Measurements from ENCODE around the gene MPPE1.
"Not testable (repeated sequence)": the region's sequence is repeated elsewhere in the genome, so short reads cannot be mapped to it uniquely, and the experiment has no call there.

Gene MPPE1

DNA sequence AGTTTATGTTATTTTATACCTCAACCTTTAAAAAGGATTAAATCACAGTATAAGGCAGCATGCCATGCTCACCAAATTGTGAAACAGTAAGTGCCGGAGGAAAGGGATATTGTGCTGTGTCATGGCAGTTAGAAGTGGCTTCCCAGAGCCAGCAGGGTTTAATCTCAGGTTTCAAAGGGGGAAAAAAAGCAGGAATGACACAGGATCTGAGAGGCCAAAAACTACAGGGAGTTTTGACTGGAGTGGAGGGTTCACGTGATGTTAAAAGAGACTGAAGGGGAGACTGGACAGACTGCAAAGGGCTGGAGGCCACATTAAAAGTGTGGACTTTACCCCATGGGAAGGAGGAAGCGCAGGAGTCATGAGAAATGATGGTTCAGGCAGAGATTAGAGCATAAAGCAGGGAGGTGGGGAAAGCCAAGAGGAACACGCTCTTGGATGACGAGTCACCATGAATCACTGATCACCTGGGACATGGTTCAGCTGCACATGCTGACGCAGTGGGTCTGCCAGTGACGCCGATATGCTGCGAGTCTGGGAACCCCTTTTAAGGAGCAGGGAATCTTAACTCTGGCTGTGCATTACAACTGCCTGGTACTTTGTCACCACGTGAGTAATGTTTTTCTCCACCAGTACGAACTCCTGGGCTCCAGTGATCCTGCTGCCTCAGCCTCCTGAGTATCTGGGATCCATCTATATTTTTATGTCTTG, 50.8 kb downstream of the MPPE1 start:
- peak; percentile 83 for ATAC-seq
- TF ChIP-seq SNAI2 (CRISPR knock-in tag; IDR thresholded peaks at IDR 0.05) (no peak), ARNTL (CRISPR knock-in tag; IDR thresholded peaks at IDR 0.05; ENCODE audit: borderline replicate concordance, low read depth) (no peak), ZC3H10 (CRISPR knock-in tag; IDR thresholded peaks at IDR 0.05) (peak; percentile 89), ZFP3 (CRISPR knock-in tag; IDR thresholded peaks at IDR 0.05) (peak; percentile 66; the same call in 1 of the 2 replicates), TOX (CRISPR knock-in tag; IDR thresholded peaks at IDR 0.05; ENCODE audit: borderline replicate concordance) (peak; percentile 85; the same call in 1 of the 2 replicates), ISL1 (CRISPR knock-in tag; IDR thresholded peaks at IDR 0.05) (no peak)
- TF ChIP-seq, protein P1, sequence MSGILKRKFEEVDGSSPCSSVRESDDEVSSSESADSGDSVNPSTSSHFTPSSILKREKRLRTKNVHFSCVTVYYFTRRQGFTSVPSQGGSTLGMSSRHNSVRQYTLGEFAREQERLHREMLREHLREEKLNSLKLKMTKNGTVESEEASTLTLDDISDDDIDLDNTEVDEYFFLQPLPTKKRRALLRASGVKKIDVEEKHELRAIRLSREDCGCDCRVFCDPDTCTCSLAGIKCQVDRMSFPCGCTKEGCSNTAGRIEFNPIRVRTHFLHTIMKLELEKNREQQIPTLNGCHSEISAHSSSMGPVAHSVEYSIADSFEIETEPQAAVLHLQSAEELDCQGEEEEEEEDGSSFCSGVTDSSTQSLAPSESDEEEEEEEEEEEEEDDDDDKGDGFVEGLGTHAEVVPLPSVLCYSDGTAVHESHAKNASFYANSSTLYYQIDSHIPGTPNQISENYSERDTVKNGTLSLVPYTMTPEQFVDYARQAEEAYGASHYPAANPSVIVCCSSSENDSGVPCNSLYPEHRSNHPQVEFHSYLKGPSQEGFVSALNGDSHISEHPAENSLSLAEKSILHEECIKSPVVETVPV (CRISPR knock-in tag; IDR thresholded peaks at IDR 0.05): no peak

DNA sequence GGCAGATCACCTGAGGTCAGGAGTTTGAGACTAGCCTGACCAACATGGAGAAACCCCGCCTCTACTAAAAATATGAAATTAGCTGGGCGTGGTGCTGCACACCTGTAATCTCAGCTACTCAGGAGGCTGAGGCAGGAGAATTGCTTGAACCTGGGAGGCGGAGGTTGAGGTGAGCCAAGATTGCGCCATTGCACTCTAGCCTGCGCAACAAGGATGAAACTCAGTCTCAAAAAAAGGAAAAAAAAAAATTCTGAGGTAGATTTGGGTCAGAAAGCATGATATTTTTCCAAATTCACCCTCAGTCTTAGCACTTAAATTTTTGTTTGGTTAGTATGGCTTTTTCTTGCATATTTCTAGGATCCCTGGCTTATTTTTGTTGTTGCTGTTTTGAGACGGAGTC, 53.6 kb downstream of the MPPE1 start:
- ATAC-seq: not testable (repeated sequence)

GRCh38 chr18:11851806-11852337, 56.2 kb downstream of the MPPE1 start:
- ATAC-seq: peak; percentile 28
- TF ChIP-seq BACH2 (CRISPR knock-in tag; IDR thresholded peaks at IDR 0.05; ENCODE audit: borderline replicate concordance) (no peak), TSHZ2 (CRISPR knock-in tag; IDR thresholded peaks at IDR 0.05) (no peak), ZNF70 (CRISPR knock-in tag; IDR thresholded peaks at IDR 0.05) (no peak), ZFP30 (CRISPR knock-in tag; IDR thresholded peaks at IDR 0.05) (no peak)

GRCh38 chr18:11851146-11851805, 56.8 kb downstream of the MPPE1 start, which contains the start of gene CHMP1B:
Gene CHMP1B, plus strand, starts transcription at chr18:11851413. Its CDS starts 99 bp downstream, at chr18:11851512.
- TF ChIP-seq, protein P1 (CRISPR knock-in tag; IDR thresholded peaks at IDR 0.05): no peak
- no peak for TF ChIP-seq ZFP30 (CRISPR knock-in tag; IDR thresholded peaks at IDR 0.05)
- no peak for TF ChIP-seq SNAI2 (CRISPR knock-in tag; IDR thresholded peaks at IDR 0.05)
- TF ChIP-seq GLIS3 (CRISPR knock-in tag; IDR thresholded peaks at IDR 0.05): no peak
- TF ChIP-seq ZNF70 (CRISPR knock-in tag; IDR thresholded peaks at IDR 0.05): no peak
- TF ChIP-seq ZNF8 (CRISPR knock-in tag; IDR thresholded peaks at IDR 0.05): no peak
- no peak for TF ChIP-seq ARNTL (CRISPR knock-in tag; IDR thresholded peaks at IDR 0.05; ENCODE audit: borderline replicate concordance, low read depth)
- TF ChIP-seq ZNF565 (CRISPR knock-in tag; conservative IDR thresholded peaks at IDR 0.05; ENCODE audit: low read depth): no peak
- no peak for TF ChIP-seq ZC3H10 (CRISPR knock-in tag; IDR thresholded peaks at IDR 0.05)
- TF ChIP-seq, protein P2, sequence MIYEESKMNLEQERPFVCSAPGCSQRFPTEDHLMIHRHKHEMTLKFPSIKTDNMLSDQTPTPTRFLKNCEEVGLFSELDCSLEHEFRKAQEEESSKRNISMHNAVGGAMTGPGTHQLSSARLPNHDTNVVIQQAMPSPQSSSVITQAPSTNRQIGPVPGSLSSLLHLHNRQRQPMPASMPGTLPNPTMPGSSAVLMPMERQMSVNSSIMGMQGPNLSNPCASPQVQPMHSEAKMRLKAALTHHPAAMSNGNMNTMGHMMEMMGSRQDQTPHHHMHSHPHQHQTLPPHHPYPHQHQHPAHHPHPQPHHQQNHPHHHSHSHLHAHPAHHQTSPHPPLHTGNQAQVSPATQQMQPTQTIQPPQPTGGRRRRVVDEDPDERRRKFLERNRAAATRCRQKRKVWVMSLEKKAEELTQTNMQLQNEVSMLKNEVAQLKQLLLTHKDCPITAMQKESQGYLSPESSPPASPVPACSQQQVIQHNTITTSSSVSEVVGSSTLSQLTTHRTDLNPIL (CRISPR knock-in tag; IDR thresholded peaks at IDR 0.05; ENCODE audit: low read depth): no peak; the same call in 1 of the 2 replicates
- TF ChIP-seq BACH2 (CRISPR knock-in tag; IDR thresholded peaks at IDR 0.05; ENCODE audit: borderline replicate concordance): no peak
- no peak for TF ChIP-seq TCF4 (CRISPR knock-in tag; IDR thresholded peaks at IDR 0.05; ENCODE audit: borderline replicate concordance)
- TF ChIP-seq TSHZ2 (CRISPR knock-in tag; IDR thresholded peaks at IDR 0.05): no peak; the same call in 1 of the 2 replicates
- no peak for TF ChIP-seq RARB (CRISPR knock-in tag; IDR thresholded peaks at IDR 0.05)
- peak; percentile 91 for ATAC-seq
